Fibroblast of skin of abdomen (primary cell): ENCODE data around the gene SLC22A23.
A peak's percentile ranks its signal among the peaks of the same experiment; 100 is the strongest.
"Not testable (repeated sequence)": the region's sequence is repeated elsewhere in the genome, so short reads cannot be mapped to it uniquely, and the experiment has no call there.

ENCODE experiments used
- DNase-seq: peaks from one replicate; pipeline ENCODE4 v3.0.0-alpha.2; 2013

Gene SLC22A23

DNA sequence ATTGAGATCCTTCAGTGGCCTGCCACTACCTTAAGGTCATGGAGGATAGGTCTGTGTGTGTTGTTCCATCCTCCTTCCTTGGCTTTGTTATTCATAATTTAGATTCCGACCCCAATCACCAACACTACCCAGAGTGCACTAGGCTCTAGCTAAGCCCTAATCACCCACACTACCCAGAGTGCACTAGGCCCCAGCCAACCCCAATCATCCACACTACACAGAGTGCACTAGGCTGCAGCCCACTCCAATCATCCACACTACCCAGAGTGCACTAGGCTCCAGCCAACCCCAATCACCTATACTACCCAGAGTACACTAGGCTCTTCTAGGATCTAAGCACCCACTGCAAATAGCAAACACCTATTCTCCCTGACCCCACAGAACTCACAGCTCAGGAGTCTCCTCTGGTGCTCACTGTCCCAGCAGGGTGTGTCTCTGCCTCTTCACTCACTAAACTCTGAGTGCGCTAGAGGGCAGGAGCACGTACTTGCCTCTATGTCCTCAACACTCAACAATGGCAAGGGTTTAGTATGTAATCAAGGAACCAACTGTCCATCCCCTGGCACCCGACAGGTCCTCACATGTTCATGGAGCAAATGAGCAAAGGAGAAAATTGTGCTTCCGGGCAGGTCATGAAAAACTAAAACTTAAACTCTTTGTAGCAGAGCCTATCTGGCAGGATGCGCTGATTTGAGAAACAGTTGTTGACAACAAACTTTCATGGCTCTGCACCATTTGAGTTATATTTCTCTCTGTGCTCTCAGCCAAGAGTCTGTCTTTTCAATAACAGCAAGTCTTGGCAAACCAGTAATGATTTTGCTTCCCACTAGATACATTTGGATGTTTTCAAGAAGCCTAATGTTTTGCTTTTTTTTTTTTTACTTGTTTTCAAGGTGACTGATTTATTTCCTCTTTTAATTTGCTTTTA lies 54.3 kb downstream of the SLC22A23 start:
- DNase-seq: no peak

DNA sequence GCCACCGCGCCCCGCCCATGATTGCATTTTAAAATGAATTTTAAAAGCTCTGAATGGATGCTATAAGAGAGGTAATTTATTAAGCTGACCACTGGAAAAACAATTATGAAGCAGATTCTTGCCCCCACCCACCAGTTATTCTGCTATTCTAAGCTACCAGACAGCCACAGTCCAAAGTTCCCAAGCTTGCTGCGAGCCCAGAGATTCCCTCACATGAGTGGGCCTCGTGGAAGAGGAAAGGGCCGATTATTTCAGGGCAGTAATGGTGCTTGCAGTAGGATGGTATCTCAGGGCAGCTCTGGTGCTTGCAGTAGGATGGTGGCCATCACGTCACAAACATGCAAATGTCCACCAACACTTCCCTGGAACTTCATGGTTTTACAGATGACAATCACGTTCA lies 56.7 kb downstream of the SLC22A23 start:
- DNase-seq: no peak

DNA sequence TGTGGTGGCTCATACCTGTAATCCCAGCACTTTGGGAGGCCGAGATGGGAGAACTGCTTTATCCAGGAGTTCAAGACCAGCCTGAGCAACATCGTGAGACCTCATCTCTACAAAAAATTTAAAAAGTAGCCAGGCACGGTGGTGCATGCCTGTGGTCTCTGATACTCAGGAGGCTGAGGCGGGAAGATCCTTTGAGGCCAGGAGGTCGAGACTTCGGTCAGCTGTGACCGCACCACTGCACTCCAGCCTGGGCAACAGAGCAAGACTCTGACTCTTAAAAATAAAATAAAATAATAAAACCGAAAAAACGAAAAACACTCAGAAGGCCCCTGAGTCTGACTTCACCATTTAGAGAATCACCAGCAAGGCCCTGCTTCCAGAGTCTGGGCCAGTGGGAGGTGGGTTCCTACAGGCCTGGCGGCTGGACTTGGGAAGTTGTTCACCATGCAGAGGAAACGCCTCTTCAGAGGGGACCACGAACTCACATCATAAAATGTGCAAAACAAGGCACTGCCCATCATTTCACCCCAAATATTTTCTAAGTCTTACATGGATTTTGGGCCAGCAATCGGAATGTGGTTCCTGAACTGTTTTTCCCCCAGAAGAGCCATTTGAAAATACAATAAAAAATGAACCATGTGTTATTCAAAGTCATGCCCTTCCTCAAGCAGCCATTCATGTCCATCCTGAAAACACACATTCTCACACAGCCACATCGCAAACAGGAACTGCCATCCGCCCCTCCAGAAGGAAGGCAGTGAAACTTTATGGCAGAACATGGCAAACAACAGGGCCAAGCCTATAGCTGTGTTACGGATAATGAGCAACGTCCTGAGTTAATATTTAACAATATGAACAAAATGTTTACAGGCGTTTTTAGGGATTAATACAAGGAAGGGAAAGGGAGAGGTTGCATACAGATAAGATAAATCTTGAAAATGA lies 57.8 kb downstream of the SLC22A23 start:
- no peak for DNase-seq

DNA sequence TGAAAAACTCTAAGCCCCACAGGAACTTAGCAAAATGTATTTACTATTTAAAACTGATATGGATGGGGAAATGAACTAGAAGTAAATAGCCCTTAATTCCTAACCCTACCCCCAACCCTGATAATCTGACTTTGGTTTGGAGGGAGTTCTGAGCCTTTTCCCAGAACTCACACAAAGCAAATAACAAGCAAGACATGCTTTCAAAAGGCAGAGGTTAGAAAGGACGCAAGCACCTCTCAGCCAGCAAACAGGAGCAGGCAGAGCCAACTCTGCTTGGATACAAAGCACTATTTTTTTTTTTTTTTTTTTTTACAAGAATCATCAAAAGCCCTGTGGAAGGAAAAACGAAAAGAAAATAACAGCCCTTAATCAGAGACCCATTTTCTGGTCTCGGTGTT lies 58.7 kb downstream of the SLC22A23 start:
- no peak for DNase-seq

DNA sequence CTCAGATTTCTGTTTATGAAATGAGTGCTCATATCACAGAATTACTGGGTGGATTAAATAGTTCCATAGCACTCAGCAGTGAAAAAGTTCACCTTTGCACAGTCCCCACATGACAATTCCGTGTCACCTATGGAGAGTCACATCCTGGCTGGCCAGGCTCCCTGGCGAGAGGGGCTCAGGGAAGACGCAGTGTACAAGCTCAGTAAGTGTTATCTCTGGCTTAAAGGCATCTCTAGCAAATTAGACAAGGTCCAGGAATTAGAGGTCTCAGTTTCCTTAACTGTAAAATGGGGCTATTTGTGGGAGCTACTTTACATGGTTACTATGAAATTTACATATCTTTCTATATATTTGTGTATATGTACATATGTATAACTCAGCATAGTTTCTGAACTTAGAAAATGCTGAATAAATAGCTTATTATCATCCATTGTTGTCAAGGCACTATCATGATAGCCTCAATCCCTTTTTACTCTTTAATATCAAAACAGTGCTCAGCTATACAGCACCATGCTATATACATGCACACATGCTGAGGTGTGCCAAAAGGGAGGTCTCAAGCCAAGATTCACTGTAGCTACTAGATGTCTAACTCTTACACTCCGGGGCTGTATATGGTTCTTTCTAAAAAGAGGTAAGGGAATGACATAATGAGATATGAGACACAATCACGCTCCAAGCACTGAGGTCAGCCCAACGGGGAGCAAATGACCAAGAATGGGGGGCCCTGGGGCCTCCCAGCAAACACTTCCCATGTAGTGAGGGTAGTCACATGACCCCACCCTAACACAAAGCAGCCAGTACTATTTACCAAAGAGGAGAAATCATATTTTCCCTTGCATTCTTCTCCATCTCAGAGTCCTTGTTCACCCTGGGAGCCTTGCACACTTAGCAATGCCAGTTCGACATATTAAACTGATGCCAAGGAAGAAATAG lies 59.4 kb downstream of the SLC22A23 start:
- no peak for DNase-seq

DNA sequence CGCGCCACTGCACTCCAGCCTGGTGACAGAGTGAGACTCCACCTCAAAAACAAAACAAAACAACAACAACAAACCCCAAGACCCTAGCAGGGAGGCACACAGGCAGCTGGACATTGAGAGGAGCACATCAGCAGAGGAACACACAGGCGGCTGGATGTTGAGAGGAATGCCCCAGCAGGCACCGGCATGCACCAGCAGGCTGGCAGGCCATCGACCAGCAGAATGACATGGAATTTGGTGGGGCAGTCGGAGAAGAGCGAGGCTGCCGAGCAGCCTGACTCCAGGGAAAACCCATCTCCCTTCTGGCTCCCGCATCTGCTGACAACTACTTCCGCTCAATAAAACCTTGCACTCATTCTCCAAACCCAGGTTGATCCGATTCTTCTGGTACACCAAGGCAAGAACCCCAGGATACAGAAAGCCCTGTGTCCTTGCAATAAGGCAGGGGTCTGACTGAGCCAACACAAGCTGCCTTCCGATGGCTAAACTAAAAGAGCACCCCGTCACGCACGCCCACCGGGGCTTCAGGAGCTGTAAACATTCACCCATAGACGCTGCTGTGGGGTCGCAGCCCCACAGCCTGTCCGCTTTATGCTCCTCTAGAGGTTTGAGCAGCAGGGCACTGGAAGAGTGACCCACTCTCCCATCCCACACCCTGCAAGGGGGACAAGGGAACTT lies 60.2 kb downstream of the SLC22A23 start:
- DNase-seq: no peak

DNA sequence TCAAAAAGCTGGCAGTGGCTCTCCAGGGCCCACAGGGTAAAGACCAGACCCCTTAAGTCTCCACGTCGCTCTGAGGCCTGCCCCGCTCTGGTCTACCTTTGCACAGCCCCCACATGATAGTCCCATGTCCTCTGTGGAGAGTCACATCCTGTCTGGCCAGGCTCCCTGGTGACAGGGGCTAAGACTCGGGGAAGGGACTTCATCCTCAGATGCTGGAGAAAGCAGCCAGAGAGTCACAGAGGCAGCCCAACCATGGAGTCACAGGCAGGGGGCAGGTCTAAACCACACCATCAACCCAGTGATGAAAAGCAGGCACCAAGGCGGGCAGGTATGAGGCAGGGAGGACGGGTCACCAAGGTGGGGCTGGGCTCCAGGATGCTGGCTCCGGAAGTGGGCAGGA lies 62.2 kb downstream of the SLC22A23 start:
- DNase-seq: no peak

DNA sequence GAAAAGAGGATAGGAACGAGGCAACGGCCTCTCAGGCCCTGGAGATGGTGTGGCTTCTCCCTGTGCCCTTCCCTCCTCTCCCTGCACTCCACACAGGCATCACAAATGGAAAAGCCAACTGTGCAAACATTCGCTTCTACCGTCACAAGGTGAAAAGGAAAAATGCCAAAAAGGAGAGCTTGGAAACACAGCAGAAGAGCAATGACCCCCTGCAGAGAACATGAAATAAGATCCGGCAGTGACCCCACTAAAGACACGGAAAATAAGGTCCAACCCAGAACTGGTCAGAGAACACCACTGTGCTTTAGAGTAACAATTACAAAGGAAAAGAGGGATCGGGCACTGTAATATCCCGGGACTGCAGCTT lies 63.0 kb downstream of the SLC22A23 start:
- DNase-seq: no peak

DNA sequence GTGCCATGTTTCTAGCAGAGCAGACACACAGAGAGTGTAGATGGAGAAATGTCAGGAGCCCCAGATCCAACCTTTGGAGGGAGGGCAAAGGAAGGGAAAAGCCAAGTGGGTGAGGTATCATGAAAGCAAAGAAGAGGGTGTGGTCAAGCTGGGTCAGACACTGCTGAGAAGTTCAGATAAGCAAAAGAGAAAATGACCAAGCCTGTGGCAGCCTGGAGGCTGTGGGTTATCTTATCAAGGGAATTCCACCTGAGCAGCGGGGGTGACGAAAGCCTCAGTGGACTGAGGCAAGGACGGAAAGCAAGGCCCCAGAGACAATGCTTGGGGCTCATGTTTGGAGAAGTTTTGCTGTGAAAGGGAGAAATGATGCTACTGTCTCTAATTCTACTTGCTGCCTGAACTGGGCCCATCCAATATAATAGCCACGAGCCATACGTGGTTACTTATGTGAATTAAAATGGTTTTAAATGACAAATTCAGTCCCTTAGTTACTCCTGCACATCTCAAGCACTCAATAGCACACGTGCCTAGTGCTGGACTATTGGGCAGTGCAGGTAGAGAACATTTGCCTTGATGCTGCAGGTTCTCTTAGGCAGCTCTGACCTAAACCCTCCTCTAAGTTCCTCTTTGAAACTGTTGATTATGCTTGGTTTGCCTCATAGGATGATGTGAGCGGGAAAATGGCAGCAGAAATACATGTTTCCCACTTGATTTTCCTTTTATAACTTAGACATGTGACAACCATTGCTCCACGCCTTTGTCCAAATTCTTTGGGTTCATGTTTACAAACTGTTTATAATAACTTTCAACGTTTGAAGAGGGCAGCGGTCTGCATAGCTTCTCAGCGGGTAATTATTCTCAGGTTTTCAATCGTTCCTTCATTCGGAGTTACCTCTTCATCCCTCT lies 63.7 kb downstream of the SLC22A23 start:
- no peak for DNase-seq

DNA sequence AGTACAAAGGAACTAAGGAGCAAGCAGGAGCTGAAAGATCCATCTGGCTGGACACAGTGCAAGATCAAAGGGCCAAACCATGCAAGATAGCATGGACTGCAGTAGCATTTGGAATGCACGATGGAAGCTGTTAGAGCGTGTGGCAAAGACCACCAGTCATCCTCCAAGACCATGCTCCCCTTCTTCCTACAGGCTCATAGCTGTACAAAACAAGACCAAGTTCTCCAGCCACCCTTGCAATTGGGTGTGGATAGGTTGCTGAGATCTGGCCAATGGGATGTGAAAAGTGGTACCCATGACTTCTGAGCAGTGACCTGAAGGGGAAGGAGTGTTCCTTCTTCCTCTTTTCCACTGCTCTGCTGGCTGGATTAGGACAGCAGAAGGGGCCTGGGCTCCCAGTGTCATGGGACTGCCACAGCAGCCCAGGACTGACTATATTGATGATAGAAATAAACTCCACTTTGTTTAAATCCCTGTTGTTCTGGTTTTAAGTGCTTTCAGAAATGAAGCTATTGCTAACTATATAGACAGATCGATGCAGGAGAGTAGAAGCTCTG lies 64.9 kb downstream of the SLC22A23 start:
- no peak for DNase-seq

DNA sequence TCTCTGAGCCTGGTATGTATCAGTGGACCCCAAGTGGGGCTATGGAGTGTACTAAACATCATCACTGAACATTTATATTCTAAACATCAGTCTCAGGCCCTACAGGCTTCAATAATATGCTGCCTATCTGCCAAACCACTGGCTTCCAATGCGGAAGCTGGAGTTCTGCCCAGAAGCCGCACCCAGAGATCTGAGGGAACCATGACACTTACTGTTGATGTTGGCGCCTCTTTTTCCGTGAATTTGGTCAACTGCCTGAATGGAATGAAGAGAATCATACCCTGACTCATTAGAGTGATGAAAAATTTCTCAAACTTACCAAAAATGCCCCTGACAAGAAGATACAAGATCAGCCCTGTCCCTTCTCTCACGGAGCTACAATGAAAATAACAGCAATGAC lies 66.2 kb downstream of the SLC22A23 start:
- DNase-seq: peak; percentile 92

DNA sequence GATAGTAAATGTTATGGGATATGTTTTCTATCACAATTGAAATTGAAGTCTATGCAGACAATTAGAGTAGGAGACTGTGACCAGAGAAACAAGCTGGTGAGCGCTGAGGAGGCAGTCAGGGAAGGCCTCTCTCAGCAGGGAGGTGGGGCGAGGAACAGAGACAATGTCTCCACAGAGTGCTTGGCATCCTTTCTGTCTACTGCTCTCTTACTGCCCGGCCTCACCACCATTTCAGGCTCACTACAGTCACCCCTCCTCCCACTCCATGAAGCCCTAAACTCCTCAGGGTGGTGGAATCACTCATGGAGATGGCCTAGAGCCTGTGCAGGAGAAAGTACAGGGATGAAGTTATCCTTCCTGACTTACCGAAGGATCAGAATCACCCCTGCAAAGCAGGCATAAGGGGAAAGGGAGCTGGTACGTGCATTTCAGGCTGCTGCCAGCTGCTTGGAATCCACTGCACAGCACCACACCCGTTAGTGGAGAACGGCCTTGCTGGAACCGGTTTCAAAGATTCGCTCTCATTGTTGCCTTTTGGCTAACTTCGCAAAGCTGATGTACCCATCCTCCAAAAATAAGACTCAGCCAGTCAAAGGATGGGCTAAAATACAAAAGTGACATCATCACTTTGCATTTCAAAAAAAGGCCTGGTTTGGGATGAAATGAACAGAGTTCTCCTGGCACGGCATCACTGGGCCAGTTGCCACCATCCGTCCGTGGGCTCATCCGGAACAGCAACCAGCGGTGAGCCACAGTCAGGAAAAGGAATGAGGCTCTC lies 67.3 kb downstream of the SLC22A23 start:
- DNase-seq: peak; percentile 35

DNA sequence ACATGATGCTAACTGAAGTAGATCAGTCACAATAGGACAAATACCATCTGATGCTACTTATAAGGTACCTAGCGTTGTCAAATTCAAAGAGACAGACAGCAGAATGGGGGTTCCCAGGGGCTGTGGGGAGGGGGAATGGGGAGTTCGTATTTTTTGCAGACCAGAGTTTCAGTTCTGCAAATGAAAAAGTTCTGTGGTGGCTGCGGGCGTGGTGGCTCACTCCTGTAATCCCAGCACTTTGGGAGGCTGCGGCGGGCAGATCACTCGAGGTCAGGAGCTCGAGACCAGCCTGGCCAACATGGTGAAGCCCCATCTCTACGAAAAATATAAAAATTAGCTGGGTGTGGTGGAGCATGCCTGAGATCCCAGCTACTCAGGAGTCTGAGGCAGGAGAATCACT lies 68.1 kb downstream of the SLC22A23 start:
- no peak for DNase-seq

DNA sequence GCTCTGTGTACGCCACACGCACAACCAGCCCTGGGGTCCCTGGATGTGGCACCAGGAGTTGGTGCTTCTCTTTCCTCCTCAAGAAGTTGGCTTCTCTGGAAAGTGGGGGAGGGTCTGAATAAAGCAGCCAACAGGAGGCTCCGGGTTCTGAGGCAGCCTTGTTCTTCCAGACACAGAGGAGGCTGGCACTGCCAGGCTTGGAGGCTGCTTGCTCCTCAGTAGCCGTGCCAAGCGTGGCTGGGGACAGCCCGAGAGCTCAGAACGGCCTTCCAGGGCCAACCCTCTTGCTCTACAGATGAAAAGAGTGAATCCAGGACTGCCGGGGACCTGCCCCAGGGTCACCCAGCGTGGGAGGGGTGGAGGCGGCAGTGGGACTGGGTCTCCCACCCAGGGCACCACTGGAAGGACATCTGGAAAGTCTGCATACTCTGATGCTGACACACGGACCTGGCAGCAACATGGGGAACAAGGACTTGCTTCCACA lies 70.4 kb downstream of the SLC22A23 start:
- DNase-seq: no peak

DNA sequence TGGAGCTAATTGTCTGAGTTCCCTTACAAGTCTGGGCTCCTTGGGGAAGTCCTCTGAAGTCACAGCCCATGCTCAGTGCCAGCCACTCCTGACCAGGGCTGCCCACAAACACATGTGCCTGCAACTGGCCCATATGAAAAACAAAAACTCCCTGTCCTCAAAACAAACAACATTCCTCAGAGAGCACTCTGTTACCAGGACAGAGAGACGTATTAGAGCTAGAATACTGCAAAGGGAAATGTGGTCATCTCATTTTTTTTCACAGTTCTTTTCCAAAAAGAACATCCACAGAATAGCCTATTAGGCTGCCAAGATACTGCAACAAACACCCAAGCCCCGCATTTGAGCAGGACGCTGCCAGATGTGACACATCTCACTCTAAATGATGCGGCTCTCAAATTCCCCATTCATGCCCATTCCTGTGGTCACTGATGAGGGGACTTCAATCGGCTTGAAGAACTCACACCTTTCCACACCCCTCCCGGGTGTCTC lies 71.1 kb downstream of the SLC22A23 start:
- peak; percentile 8 for DNase-seq

DNA sequence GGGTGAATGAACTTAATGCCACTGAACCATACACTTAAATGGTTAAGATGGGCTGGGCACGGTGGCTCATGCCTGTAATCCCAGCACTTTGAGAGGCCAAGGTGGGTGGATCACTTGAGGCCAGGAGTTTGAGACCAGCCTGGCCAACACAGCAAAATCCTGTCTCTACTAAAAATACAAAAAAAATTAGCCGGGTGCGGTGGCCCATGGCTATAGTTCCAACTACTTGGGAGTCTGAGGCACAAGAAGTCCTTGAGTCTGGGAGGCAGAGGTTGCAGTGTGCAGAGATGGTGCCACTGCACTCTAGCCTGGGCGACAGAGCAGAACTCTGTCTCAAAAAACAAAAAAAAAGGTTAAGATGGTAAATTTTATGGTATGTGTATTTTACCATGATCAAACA lies 71.7 kb downstream of the SLC22A23 start:
- not testable (repeated sequence) for DNase-seq

DNA sequence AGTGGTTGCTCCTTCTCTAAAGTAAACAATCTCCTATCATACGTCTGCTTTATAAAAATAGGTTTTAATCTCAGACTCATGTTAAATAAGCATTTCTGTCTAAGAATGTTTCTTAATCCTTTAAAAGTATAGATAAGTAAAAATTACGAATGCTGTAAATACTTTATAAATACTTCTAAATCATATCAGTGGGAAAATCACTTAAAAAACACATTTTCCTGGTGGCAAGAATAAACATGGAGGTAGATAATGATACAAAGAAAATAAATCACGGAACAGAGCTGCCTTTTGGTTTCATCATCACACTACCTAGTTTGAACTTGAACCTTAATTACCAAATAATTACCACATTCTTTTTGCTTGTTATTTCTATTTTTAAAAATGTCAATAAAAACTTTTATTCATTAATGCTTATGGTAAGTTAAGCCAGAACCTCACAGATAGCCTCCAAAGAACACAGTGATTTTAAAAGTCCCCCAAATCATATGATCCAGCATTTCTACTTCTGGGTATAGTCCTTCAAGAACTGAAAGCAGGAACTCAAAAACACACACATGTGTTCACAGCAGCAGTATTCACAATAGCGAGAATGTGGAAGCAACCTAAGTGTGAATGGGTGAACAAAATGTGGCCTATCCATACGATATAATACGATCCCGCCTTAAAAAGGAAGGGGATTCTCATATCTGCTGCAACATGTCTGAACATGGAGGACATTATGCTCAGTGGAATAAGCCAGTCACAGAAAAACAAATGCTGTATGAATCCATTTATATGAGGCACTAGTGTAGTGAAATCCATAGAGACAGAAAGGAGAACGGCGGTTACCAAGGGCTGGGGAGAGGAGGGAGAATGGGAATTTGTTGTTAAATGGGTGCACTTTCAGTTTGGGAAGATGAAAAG lies 72.4 kb downstream of the SLC22A23 start:
- DNase-seq: no peak

DNA sequence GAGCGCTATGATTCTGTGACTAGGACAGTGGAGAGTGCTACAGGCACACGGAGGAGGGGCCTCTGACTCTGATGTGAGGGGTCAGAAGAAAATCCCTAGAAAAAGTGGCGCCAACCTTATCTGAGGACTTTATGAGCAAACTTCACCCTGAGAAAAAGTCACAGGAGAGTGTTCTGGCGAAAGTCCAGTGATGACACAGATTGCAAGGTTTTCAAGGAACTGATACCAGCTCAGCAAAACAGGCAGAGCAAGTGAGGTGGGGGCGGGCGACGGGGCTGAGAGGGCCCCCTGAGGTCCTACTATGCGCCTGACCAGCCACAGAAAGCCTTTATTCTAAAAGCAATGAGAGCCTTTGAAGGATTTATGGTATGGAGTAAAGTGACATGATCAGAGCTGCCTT lies 73.3 kb downstream of the SLC22A23 start:
- peak; percentile 43 for DNase-seq
